GM12801 (cell line): ENCODE results near the gene CUX1.

Experiments
- CTCF ChIP-seq: IDR thresholded peaks from one replicate; pipeline ENCODE4 v1.5.1; 2011; ENCODE audit warnings: control low read depth; ENCODE audit not compliant: insufficient read length; ENCODE audit errors: extremely low read depth

CUX1 gene

GRCh38 chr7:101804967-101805366 is 12.5 kb upstream of the CUX1 start:
- no peak for TF ChIP-seq CTCF

GRCh38 chr7:101812595-101812994 is 4.8 kb upstream of the CUX1 start:
- TF ChIP-seq CTCF: no peak

GRCh38 chr7:101813402-101814019 is 3.9 kb upstream of the CUX1 start:
- TF ChIP-seq CTCF: no peak

- TF ChIP-seq CTCF: no peak
Observed at GRCh38 chr7:101814081-101814990, 3.1 kb upstream of the CUX1 start.

- no peak for TF ChIP-seq CTCF
Observed at GRCh38 chr7:101814991-101815825, 2.2 kb upstream of the CUX1 start.

- TF ChIP-seq CTCF: no peak
Observed at GRCh38 chr7:101815826-101816594, 1.4 kb upstream of the CUX1 start.
